PC-3 (cell line): ENCODE results near the gene PCID2.

Experiments
- EZH2 ChIP-seq: fragments of 300-600 bp; sonication (generic); IDR thresholded peaks from one replicate; pipeline ENCODE4 v1.6.1; 2017; ENCODE audit warnings: antibody characterized with exemption, mild to moderate bottlenecking, low read length; ENCODE audit not compliant: unreplicated experiment
- EZH2phosphoT487 ChIP-seq: fragments of 300-600 bp; sonication (generic); IDR thresholded peaks from 2 replicates; pipeline ENCODE4 v1.6.1; 2018; ENCODE audit warnings: mild to moderate bottlenecking, antibody characterized with exemption, low read length, borderline replicate concordance
- TF ChIP-seq, protein P1 (sequence below): fragments of 300-600 bp; sonication (generic); conservative IDR thresholded peaks from 2 replicates; pipeline ENCODE4 v1.5.1; 2017; ENCODE audit warnings: antibody characterized with exemption, low read depth, mild to moderate bottlenecking, low read length

DNA sequence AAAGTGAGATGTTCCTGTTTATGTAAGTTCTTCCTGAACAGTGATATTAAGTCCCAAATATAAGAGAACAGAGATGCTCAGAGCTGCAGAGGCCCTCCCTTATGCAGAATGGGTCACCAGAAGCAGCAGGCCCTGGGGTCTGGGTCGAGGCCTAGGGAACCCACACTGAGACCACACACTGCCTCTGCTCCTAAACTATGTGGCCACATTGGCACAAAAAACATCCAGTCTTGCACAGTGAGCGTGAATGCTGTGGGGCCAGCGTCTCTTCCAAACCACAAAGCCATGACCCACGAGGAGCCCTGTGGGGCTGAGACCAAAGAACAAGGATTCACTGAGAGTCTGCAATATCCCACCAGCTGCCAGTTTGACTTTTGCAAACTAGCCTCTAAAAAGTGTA lies 26.4 kb downstream of the PCID2 start:
- TF ChIP-seq, protein P1, sequence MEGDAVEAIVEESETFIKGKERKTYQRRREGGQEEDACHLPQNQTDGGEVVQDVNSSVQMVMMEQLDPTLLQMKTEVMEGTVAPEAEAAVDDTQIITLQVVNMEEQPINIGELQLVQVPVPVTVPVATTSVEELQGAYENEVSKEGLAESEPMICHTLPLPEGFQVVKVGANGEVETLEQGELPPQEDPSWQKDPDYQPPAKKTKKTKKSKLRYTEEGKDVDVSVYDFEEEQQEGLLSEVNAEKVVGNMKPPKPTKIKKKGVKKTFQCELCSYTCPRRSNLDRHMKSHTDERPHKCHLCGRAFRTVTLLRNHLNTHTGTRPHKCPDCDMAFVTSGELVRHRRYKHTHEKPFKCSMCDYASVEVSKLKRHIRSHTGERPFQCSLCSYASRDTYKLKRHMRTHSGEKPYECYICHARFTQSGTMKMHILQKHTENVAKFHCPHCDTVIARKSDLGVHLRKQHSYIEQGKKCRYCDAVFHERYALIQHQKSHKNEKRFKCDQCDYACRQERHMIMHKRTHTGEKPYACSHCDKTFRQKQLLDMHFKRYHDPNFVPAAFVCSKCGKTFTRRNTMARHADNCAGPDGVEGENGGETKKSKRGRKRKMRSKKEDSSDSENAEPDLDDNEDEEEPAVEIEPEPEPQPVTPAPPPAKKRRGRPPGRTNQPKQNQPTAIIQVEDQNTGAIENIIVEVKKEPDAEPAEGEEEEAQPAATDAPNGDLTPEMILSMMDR, result no peak
- TF ChIP-seq EZH2 (no peak), EZH2phosphoT487 (no peak)
